GM21717 (cell line): ENCODE data around the gene MKS1.

Source experiments
- ATAC-seq: cut with Tn5 transposase; IDR thresholded peaks from one replicate; pipeline ENCODE4 v1.9.1; 2021; ENCODE audit warnings: mild to moderate bottlenecking, moderate library complexity; ENCODE audit not compliant: unreplicated experiment

The MKS1 gene

DNA sequence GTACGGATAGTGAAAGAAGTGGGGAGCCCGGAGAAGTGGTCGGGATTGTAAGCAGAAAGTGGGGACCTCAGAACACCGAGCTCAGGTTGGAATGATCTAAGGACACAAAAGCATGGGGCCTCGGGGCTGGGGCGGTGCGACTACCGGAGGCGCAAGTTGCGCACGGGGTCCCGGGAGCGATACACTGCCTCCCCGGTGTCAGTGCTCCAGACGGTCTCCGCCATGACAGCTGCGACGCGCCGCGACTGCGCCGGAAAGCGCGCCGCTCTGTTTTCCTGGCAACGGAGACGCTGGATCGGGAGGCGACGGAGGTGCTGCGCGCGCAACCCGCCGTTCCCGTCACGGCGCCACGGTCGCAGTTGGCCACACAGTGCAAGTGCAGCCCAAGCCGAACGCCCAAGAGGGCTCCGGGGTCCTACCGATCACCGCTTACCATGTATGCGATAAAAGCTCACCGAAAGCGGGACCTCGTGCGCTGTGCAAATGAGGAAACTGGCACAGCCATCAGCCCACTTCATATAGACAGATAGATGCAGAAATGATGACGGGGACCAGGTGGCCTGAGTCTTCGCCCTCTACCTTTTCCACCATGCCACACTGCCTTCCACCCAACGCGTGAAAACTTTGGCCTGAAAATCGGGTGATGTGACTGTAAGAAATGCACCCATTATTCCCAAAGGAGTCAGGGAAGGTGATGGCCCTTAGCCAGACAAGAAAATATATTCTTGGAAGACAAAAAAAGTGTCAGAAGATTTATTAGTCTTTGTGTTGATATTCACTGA lies at the start of gene MKS1:
MKS1 (minus strand) TSS at position 249 of the 782 bp plus-strand sequence; CDS start at position 224, 25 bp downstream.
- ATAC-seq = peak; percentile 91

DNA sequence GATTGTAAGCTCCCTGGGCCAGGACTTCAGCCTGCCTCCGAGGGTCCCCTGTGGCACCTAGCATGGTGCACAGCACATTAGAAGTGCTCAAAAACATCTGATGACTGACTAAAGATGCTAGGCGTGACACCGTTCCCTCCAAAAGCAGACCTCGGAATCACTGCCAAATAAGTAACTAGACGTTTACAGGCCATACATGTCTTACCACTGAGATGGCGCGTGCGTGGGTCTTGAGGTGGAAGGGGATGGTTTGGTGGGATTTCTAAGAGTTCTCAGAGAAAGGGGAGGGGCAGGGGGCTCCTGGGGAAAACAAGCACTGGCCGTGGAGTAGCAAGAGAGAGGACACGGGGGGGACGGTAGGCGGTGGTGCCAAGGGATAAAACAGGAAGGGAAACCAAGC lies 49.3 kb upstream of the MKS1 start:
- no peak for ATAC-seq

DNA sequence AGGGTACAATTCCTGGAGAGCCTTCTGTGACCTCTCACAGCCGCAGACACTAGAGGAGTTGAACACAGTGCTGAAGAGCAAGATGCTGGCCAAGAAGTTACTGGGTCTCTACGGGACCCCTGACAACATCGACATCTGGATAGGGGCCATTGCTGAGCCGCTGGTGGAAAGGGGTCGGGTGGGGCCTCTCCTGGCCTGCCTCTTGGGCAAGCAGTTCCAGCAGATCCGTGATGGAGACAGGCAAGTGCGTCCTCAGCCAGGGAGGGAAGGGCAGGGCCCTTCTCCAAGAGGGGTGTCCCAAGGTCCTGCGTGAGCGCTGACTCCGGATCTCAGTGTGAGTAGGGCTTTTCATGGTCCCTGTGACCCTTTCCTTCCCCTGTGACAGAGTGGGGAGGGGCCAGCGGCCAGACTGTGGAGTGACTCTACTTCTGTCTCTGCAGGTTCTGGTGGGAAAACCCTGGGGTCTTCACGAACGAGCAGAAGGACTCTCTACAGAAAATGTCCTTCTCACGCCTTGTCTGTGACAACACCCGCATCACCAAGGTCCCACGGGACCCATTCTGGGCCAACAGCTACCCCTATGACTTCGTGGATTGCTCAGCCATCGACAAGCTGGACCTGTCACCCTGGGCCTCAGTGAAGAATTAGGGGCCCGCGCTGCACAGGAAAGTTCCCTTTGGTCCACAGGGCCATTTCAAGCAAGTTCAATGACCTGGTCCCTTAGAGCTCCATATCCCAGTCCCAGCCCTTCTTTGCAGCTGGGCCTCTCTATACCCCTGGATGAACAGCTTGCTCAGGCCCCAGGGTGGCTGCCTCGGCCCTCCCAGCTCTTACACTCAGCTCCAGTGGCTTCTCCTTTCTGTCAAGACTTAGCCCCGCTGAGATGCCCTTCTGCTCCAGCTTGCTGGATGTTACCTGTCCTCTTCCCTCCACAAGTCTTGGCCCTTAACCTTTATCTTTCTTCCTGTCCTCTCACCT lies 48.6 kb upstream of the MKS1 start:
- no peak for ATAC-seq

DNA sequence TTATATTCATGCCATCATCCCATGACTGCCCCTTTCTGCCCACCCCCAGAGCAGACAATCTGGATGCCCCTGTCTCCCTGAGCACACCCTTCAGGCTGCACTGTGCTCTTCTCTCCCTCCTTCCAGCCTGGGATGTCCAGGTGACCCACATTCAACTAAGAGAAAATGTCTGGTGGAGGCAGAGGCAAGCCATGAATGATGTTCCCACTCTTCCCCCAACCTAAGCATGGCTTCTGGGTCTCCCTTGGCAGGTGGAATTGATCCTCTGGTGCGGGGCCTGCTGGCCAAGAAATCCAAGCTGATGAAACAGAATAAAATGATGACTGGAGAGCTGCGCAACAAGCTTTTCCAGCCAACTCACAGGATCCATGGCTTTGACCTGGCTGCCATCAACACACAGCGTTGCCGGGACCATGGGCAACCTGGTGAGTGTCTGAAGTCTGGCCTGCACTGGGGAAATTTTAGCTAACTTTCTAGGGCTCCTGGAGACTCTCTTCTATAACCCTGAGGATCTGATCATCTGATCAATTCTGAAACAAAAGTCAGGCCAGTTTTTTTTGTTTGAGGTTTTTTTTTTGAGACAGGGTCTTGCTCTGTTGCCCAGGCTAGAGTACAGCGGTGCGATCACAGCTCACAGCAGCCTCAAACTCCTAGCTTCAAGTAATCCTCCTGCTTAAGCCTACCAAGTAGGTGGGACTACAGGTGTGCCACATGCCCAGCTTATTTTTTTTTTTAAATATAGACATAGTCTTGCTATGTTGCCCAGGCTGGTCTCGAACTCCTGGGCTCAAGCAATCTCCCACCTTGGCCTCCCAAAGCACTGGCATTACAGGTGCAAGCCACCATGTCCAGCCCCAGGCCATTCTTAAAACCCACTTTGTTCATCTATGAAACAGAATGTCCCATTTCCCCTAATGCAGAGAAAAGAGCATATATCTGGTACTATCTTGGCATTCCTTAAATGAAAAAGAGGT lies 47.1 kb upstream of the MKS1 start:
- ATAC-seq = no peak

DNA sequence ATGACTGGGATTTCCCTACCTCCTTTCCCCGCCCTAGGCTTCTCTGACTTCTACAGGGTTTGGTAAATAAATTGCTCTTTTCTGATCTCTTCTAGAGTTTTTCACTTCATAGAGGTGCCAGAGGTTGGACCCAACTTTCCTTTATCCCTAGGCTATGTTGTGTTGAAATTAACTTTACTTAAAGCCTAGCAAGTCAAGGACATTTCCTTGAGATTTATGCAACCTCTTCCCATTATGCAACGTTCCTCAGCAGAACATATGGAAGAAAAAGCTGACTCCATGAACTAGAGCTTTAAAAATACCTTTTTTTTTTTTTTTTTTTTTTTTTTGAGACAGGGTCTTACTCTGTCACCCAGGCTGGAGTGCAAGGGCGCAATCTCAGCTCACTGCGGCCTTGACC lies 46.2 kb upstream of the MKS1 start:
- ATAC-seq = no peak

DNA sequence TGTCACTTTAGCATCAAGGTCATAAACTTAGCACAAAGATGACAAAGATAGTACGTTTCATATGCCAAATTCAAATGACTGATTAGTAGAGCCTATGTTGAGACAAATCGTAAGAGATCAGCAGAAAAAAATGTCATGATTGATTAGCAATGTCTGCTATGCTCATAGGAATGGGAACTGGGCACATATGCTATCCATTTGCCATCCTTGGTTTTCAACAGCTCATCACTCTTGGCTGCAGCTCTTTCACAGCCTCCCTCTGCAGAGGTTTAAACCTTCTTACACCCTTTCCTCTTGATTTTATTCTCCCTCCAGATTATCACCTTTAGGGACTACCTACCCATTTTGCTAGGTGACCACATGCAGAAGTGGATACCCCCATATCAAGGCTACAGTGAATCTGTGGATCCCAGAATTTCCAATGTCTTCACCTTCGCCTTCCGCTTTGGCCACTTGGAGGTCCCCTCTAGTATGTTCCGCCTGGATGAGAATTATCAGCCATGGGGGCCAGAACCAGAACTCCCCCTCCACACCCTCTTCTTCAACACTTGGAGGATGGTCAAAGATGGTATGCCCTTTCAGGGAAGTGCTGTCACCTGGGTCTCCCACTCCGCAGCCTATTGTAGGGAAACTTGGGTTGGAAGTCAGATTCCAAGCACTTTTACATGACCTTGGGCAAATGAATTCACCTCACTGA lies 45.5 kb upstream of the MKS1 start:
- no peak for ATAC-seq

DNA sequence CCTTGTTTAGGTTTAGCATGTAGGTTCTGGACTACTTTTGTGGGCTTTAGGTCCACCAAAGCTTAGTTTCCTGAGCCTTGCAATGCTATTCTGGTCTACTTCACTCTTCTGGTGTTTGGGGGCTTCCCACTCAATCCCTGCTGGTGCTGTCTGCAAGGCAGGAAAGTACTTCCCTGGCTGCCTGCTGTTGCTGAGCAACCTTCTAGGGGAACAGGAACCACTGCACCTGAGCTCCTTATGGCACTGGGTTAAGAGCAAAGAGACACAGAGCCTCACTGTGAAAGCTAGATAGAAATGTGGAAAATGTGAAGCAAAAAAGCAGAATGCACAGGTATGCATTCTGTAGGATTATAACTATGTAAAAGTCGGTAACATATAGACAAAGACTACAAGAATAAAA lies 44.7 kb upstream of the MKS1 start:
- ATAC-seq = no peak

DNA sequence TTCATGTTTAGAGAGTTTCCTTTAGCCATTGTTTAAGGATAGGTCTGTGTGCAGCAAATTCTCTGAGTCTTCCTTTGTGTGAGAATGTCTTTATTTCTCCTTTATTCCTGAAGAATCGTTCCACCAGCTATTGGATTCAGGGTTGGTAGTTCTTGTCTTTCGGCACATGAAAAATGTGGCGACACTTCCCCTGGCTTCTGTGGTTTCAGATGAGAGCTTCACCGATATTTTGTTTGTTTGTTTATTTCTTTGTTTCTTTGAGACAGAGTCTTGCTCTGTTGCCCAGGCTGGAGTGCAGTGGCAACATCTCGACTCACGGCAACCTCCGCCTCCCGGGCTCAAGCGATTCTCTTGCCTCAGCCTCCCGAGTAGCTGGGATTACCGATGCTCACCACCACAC lies 43.1 kb upstream of the MKS1 start:
- ATAC-seq = no peak

DNA sequence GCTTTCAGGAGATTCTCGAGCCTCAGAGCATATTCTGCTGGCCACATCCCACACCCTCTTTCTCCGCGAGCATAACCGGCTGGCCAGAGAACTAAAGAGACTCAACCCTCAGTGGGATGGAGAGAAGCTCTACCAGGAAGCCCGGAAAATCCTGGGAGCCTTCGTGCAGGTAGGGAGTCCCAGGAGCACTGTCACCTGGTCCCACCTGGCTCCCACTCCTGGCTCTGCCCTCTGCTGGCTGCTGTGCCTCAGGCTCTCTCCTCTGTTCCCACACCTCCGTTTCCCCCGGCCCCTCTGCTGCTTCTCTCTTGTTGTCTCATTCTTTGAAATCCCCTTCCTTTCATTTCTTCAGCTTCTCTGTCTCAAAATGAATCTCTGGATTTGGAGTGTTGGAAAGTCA lies 35.7 kb upstream of the MKS1 start:
- ATAC-seq = no peak

DNA sequence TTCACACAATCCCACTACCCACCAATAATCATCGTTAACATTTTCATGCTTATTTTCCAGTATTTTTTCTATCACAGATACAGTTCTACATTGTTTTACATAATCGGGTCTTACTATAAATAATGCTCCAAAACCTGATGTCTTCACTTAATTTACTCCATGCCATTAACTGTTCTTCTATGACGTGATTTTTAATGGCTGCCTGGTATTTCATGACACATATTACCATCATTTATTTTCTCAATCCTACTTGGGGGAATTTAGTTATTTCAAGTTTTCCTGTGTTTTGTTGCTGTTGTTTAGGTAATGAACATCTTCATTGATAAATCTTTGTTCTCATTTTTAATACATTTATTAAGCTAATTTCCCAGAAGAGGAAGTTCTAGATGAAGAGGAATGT lies 34.0 kb upstream of the MKS1 start:
- no peak for ATAC-seq

DNA sequence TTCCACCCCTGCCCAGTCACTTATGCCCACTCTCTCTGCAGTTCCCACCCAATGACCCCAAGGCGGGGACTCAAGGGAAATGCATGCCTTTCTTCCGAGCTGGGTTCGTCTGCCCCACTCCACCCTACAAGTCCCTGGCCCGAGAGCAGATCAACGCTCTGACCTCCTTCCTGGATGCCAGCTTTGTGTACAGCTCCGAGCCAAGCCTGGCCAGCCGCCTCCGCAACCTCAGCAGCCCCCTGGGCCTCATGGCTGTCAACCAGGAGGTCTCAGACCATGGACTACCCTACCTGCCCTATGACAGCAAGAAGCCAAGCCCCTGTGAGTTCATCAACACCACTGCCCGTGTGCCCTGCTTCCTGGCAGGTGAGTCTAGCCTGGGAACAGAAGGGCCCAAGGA lies 33.1 kb upstream of the MKS1 start:
- no peak for ATAC-seq

DNA sequence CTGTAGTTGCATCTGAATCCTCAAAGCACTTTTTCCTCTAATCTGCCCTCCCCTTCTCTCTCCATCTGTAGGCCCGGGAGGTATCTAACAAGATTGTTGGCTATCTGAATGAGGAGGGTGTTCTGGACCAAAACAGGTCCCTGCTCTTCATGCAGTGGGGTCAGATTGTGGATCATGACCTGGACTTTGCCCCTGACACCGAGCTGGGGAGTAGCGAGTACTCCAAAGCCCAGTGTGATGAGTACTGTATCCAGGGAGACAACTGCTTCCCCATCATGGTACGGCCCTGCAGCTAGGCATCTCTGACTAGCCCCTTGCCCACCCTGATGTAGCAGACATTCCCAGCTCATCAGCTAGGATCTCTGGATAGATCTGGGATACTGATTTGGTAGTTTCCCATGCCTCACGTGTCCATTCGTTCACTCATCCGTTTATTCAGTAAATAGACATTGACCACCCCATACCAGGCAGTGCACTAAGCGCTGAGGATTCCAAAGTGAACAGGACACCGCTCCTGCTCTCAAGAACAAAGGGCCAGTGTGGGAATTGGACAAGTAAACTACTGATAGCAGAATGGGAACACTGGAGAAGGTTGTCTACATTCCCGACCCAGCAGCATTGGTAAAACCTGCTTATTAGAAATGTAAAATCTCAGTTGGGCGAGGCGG lies 31.4 kb upstream of the MKS1 start:
- no peak for ATAC-seq

DNA sequence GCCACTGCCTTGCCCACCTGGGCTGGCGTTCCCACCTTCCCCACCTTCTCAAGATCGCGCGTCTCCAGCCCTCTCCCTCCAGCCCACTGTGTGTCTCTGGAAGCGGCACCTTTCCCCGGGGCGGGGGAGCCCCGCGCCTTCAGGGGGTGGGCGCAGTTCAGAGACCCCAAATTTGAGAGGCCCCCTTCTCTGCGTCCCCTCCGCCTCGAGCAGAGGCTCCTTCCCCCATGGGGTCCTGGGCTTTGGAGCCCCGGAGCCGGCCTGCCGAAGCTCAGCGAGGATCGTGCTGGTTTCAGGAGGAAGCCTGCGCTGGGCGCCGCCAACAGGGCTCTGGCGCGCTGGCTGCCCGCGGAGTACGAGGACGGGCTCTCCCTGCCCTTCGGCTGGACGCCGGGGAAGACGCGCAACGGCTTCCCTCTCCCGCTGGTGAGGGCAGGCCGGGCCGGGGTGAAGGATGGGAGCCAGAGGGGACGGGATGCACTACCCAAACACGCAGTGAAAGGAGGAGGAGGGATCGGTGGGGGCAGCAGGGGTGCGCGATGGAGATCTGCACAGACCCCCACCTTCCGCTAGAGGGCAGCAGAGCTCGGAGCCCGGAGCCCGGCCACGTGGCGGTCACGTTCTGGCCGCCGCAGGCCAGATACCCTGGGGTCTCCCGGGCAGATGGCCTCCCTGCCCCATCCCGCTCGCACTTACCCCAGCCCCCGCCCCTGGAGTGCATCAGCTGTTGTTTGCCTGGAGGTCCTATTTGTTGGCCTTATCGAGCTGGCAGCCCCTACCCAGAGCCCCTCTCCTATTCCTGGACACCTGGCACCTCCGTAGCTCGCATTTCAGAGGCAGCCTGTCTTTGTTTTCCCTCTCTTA lies 30.4 kb upstream of the MKS1 start:
- no peak for ATAC-seq

DNA sequence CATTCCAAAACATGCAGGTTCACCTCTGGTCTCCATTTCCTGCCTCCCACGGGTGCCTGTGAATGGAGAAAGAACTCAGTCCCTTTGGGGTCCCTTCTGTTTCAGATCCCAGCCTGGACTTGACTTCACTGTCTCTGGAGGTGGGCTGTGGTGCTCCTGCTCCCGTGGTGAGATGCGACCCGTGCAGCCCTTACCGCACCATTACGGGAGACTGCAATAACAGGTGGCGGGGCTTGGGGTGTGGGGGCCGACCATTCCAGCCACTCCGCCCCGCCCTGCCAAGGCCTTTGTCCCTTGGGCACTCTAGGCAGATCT lies 29.9 kb upstream of the MKS1 start:
- no peak for ATAC-seq

DNA sequence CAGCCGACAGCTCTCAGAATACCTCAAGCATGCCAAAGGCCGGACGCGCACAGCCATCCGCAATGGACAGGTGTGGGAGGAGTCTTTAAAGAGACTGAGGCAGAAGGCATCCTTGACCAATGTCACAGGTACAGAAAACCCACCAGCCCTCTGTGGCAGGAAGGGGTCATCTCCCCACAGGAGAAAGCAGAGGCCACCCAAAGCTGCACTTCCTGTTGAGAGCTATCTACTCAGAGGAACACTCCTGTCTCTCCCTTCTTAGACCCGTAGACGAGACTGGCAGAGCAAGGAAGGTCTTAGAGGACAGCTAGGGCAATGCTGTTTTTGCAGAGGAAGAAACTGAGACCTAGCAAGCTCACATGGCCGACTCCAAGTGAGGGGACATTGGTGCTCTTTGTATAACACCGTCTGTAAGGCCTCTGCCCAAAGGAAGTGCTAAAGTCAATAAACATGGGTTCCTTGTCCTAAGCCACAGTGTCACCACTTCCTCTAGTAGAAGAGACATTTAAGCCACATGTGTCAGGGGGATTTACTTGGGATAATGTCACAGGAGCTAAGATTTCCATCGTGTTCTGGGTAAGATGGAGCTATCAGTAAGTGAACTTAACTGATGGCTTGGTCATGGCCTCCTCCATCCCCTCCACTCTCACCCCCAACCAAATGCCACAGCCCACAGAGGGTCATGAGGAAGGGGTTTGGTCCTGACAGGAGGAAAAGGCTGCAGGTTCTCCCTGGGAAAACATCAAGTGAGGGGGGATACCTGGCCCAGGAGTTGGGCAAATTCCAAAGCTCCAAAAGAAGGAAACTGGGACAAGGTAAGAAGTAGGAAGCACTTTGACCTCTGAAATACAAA lies 28.7 kb upstream of the MKS1 start:
- ATAC-seq = no peak

DNA sequence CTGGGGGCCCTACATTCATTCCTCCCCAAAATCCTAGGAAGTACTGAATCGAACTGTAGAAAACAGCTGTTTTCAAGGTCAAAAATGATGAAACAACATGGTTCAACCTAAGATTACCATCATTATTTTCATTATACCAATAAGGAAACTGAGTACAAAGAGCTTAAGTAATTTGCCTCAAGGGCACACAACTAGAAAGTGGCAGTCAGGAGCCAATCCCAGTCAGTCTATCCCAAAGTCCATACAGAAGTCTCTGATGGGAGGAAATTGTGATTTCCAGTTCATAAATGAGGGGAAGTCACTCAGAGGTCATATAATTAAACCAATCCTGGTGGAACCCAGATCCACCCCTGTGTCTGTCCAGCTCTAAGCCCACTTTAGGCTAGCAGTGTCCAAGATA lies 27.7 kb upstream of the MKS1 start:
- no peak for ATAC-seq

DNA sequence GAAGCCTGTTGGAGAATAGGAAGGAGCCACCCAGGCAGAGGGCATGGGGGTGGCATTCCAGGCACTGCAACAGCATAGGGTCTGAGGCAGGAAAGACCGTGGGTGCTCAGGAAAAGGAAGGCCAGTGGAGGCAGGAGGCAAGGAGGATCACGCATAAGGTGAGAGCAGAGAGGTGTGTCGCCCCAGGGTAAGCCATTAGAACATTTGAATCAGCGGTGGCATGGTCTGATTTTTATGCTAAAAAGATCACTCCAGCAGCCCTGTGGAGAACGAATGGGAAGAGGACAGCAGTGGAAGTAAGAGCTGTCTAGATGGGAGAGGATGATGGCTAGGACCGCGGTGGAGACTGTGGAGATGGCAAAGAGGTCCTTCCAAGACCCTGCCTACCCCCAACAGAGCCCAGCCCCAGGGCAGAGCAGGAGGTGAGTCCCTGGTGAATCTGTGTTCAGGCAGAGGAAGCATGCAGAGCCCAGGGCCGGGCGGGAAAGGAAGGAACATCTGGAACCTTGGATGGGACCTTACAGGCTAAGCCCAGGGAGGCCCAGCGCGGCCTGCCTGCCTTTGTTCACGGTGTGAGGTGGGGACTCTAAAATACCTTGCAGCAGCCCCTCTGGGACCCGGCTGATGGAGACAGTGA lies 27.2 kb upstream of the MKS1 start:
- no peak for ATAC-seq
